Activated CD4-positive, alpha-beta T cell treated with anti-CD3 and anti-CD28 coated beads, Interleukin-2, amount 50 U/mL, for 1 hour (primary cell): ENCODE measurements around the gene TSSK6.
"Not testable (repeated sequence)": the region's sequence is repeated elsewhere in the genome, so short reads cannot be mapped to it uniquely, and the experiment has no call there.

Experiments used
- DNase-seq: peaks from one replicate; pipeline ENCODE4 v3.0.0-alpha.2; 2020

Gene TSSK6

GRCh38 chr19:19486343-19487076, 28.8 kb downstream of the TSSK6 start:
- DNase-seq = no peak

GRCh38 chr19:19485998-19486290, 29.4 kb downstream of the TSSK6 start:
- no peak for DNase-seq

GRCh38 chr19:19485161-19485997, 30.0 kb downstream of the TSSK6 start:
- DNase-seq = no peak

GRCh38 chr19:19482809-19483596, 32.3 kb downstream of the TSSK6 start:
- no peak for DNase-seq

- DNase-seq = no peak
Measured at GRCh38 chr19:19480688-19481087, 34.7 kb downstream of the TSSK6 start.

- DNase-seq = no peak
Measured at GRCh38 chr19:19477705-19478383, 37.5 kb downstream of the TSSK6 start.

GRCh38 chr19:19475849-19476828, 39.2 kb downstream of the TSSK6 start:
- DNase-seq = no peak

GRCh38 chr19:19475015-19475765, 40.2 kb downstream of the TSSK6 start:
- DNase-seq = no peak

- DNase-seq = not testable (repeated sequence)
Measured at GRCh38 chr19:19472106-19472505, 43.2 kb downstream of the TSSK6 start.

GRCh38 chr19:19471682-19472081, 43.7 kb downstream of the TSSK6 start:
- no peak for DNase-seq

- DNase-seq = no peak
Measured at GRCh38 chr19:19470579-19470978, 44.8 kb downstream of the TSSK6 start.

GRCh38 chr19:19468424-19469050, 46.8 kb downstream of the TSSK6 start:
- DNase-seq = no peak

- DNase-seq = no peak
Measured at GRCh38 chr19:19466201-19466600, 49.1 kb downstream of the TSSK6 start.

- no peak for DNase-seq
Measured at GRCh38 chr19:19465436-19466070, 49.8 kb downstream of the TSSK6 start.

- no peak for DNase-seq
Measured at GRCh38 chr19:19464339-19465098, 50.8 kb downstream of the TSSK6 start.
